Heart right ventricle (tissue), 16 donors: ENCODE results near the gene HES5. TPM values are rescaled to one million over a fixed set of nuclear protein-coding genes. Genes with fewer than 3 reads are reported as not detected.
"Not testable (repeated sequence)": the region's sequence is repeated elsewhere in the genome, so short reads cannot be mapped to it uniquely, and the experiment has no call there.

ENCODE experiments used
- ATAC-seq, 8 donors: fragments of 200-7000 bp; cut with Tn5 transposase; one replicate each; pipeline ENCODE4 v1.9.1; 2020; ENCODE audit warnings: mild to moderate bottlenecking in 8 of 8, moderate library complexity in 8 of 8, moderate number of reproducible peaks in 1 of 8
- DNase-seq, 2 donors: peaks; one replicate each; pipeline ENCODE4 v3.0.0-alpha.2; 2020
- H3K27ac ChIP-seq, 10 donors: fragments of 200-600 bp; sonication (generic) in 2 of 10; one replicate each; pipeline versions ENCODE4 v1.5.0 to v1.8.0; 2020 to 2022; ENCODE audit warnings: mild to moderate bottlenecking in 3 of 10
- H3K27me3 ChIP-seq, 7 donors: fragments of 200-600 bp; one replicate each; pipeline ENCODE4 v1.8.0; 2021 to 2022; ENCODE audit warnings: mild to moderate bottlenecking in 2 of 7
- H3K36me3 ChIP-seq, 9 donors: fragments of 200-600 bp; sonication (generic) in 1 of 9; one replicate each; pipeline versions ENCODE4 v1.5.0 to v1.8.0; 2020 to 2022; ENCODE audit warnings: mild to moderate bottlenecking in 2 of 9
- H3K4me1 ChIP-seq, 9 donors: fragments of 200-600 bp; sonication (generic) in 1 of 9; one replicate each; pipeline versions ENCODE4 v1.5.0 to v1.8.0; 2020 to 2022; ENCODE audit warnings: mild to moderate bottlenecking in 4 of 9
- H3K4me3 ChIP-seq, 10 donors: fragments of 200-600 bp; sonication (generic) in 2 of 10; one replicate each; pipeline versions ENCODE4 v1.5.0 to v1.8.0; 2020 to 2022; ENCODE audit warnings: mild to moderate bottlenecking in 7 of 10, moderate library complexity in 2 of 10
- H3K9me3 ChIP-seq, 11 donors: fragments of 200-600 bp in 10 of 11; sonication (generic) in 2 of 11; one replicate each; pipeline versions ENCODE4 v1.5.0 to v1.8.0; 2013 to 2022; ENCODE audit warnings: mild to moderate bottlenecking in 2 of 11, control low read depth in 1 of 11, moderate library complexity in 1 of 11
- WGBS, 2 donors: extraction: QIAGEN DNeasy Blood & Tissue Kit; methylation state at CpG; one replicate each; pipeline ENCODE4 v1.1.7; 2013; ENCODE audit warnings: inconsistent platforms in 1 of 2; 5-methylcytosine and 5-hydroxymethylcytosine counted together
- intact Hi-C, 10 donors: fragments of 100-400 bp; cut with DNase I; formaldehyde crosslinking; loops; one replicate each; pipeline versions ENCODE4 v1.11.1 to v1.14.2; 2022
- polyA plus RNA-seq, 2 donors: library from polyadenylated mRNA; stranded (reverse); fragments of 200-250 nt; gene quantifications; one replicate each; pipeline ENCODE4 v1.2.3, GENCODE V29; 2013
- total RNA-seq, 10 donors: library from RNA; stranded (reverse); fragmentation: NEBNext Ultra II Directional in 3 of 10; extraction: Animal tissue kit (Norgen Biotek cat#: 25700) in 3 of 10; gene quantifications; one replicate each; pipeline versions ENCODE4 v1.2.1 to v1.2.4, GENCODE V29; 2021 to 2023
- TF ChIP-seq, protein P1 (sequence below), 9 donors: fragments of 200-600 bp; sonication (generic) in 2 of 9; IDR thresholded peaks; one replicate each; pipeline versions ENCODE4 v1.5.0 to v1.8.0; 2021 to 2022; ENCODE audit warnings: antibody characterized with exemption in 9 of 9, mild to moderate bottlenecking in 5 of 9, moderate library complexity in 1 of 9
- donor health status: Arrhythmogenic right ventricular cardiomyopathy.
- donor health status: ischemic (EF 13 %, LVEDD 7.1; RV severe dilation, severe dysfunction).
- donor health status: healthy with polysubstance abuse.
- donor health status: DM: no; HTN: yes; CAD: no.
- donor health status: DM: no; HTN: no; CAD: no.
- donor health status: ischemic (EF 25% LVEDD 6.9; RV normal size, moderate dysfunction).
- donor health status: ischemic (EF 25% LVEDD 5.7; RV mildly dilated, moderate dysfunction).
- donor health status: healthy.
- donor health status: DM: yes; HTN: yes; CAD: no.
- donor health status: Ischemic cardiomyopathy.
- donor health status: ischemic (EF 35%, LVEDD 5.7; RV mildly dilated, moderate dysfunction).
- donor health status: nonischemic (EF 11% LVEDD 7.7; RV severe dilation, severe dysfunction).
- donor health status: DM: yes; HTN: yes; CAD: no.
- donor health status: PGD.
- donor health status: ischemic (EF 29% LVEDD 5.4; RV normal size, mild dysfunction).
- donor health status: nonischemic (EF 23%, LVEDD 6.1; RV moderate dilation, normal function).

Gene HES5
- total and polyA plus RNA-seq, 12 donors: 0.51 to 3.1 (median 1.2) TPM; not detected in 1

GRCh38 chr1:2552189-2552588 is 22.1 kb upstream of the HES5 start:
- 88 to 93% methylated on average over 25 of the region's 26 CpGs for WGBS, 2 donors
- H3K4me1 ChIP-seq: peaks cover 16 to 56% (median 47%) of the 10 kb centered on the region in 9 donors
- no peak for ATAC-seq
- peaks cover 0 to 3% (median 0%) of the 10 kb centered on the region in 7 donors for H3K27me3 ChIP-seq
- H3K9me3 ChIP-seq: no peaks in the 10 kb centered on the region
- TF ChIP-seq, protein P1, sequence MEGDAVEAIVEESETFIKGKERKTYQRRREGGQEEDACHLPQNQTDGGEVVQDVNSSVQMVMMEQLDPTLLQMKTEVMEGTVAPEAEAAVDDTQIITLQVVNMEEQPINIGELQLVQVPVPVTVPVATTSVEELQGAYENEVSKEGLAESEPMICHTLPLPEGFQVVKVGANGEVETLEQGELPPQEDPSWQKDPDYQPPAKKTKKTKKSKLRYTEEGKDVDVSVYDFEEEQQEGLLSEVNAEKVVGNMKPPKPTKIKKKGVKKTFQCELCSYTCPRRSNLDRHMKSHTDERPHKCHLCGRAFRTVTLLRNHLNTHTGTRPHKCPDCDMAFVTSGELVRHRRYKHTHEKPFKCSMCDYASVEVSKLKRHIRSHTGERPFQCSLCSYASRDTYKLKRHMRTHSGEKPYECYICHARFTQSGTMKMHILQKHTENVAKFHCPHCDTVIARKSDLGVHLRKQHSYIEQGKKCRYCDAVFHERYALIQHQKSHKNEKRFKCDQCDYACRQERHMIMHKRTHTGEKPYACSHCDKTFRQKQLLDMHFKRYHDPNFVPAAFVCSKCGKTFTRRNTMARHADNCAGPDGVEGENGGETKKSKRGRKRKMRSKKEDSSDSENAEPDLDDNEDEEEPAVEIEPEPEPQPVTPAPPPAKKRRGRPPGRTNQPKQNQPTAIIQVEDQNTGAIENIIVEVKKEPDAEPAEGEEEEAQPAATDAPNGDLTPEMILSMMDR (IDR thresholded peaks at IDR 0.05): no peak
- intact Hi-C loops: no loop called here
- H3K36me3 ChIP-seq: no peaks in the 10 kb centered on the region
- H3K4me3 ChIP-seq: peak overlapping the region in 1 of 10 donors; percentile 57
- peak overlapping the region in 8 of 10 donors; percentile 26 to 98 (median 82) for H3K27ac ChIP-seq
- no peak for DNase-seq

DNA sequence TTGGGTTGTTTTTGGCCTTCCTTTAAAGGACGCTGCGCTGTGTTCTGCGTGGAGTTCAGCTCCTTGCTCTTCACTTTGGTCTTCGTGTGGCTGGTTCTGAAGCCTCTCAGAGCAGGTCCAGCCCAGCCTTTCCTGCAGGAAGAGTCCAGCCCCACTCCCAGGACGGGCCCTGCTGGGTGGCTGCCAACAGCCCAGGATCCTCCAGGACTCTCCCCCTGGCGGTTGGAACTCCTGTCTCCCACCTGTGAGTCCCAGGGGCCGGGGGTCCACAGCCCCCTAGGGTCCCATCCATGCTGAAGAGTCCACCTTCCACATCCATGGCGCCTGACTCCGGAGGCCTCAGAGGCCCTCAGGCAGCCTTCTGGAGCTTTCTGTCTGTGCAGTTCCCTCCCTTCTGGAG is 21.5 kb upstream of the HES5 start:
- intact Hi-C loops, H3K9me3 ChIP-seq, H3K36me3 ChIP-seq, H3K27me3 ChIP-seq: not testable (repeated sequence)
- ATAC-seq (peak in 2 of 8 donors; percentile 14 to 20), DNase-seq (peak; percentile 73 to 74)
- TF ChIP-seq, protein P1 (IDR thresholded peaks at IDR 0.05): peak in 5 of 9 donors; percentile 29 to 53 (median 41)
- WGBS, 2 donors: 66 to 68% methylated on average over 9 of the region's 9 CpGs
- peaks cover 20 to 58% (median 50%) of the 10 kb centered on the region in 9 donors for H3K4me1 ChIP-seq
- H3K27ac ChIP-seq: peak overlapping the region; percentile 26 to 98 (median 81)
- H3K4me3 ChIP-seq: peak overlapping the region in 9 of 10 donors; percentile 23 to 61 (median 48)

DNA sequence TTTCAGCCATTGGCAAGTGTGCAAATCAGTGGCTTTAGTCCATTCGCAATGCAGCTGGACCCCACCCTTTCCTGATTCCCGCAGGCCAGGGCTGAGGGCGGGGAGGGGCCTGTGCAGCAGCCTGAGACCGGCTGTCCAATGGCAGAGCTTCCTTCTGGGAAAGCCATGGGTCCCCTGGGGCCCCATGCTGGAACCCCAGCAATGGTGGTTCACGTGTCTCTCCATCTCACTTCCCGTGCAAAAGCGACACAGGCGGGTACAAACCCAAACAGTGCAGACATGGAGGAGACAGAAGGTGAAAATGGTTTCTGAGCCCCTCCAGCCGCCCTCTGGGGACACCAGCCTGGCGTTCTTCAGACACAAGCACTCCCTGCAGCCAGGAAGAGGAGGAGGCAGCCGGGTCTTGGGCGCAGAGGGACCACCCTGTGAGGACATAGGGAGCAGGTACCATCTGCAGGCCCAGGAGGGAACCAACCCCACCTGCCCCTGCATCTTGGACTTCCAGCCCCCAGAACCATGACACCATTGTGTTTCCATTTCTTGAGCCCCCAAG is 20.3 kb upstream of the HES5 start:
- H3K27me3 ChIP-seq, DNase-seq, H3K36me3 ChIP-seq, H3K9me3 ChIP-seq, intact Hi-C loops: not testable (repeated sequence)
- Histone ChIP-seq H3K4me3 (peak overlapping the region in 9 of 10 donors; percentile 30 to 63 (median 48)), H3K4me1 (peaks cover 30 to 63% (median 55%) of the 10 kb centered on the region in 9 donors), H3K27ac (peak overlapping the region; percentile 57 to 99 (median 82))
- ATAC-seq: peak; percentile 5 to 47 (median 30)
- 53 to 54% methylated on average over 10 to 11 of the region's 12 CpGs for WGBS, 2 donors

DNA sequence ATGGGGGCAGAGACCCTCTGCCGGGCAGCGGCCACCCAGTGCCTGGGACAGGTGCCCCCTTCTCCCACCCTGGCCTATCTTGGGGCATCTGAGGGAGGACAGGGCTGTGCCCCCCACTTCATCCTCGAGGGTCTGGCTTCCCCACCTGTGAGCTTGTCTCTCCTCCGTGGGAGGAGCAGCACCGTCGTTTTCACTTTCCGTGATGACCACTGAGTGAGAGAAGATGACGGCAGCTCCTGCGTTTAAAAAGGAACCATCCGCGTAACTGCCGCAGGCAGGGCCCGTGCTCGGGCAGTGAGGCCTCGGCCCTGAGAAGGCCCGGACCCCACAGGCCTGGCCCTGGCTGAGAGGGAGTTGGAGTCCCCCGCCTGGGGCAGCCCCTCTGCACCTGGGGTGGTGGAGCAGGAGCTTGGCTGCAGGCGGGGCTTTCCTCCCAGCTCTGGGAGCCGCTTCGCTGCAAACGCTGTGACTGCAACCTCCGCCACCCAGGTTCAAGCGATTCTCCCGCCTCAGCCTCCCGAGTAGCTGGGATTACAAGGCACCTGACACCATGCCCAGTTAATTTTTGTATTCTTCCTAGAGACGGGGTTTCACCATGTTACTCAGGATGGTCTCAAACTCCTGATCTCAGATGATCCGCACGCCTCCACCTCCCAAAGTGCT is 19.4 kb upstream of the HES5 start:
- Histone ChIP-seq H3K4me1 (peaks cover 36 to 63% (median 55%) of the 10 kb centered on the region in 9 donors), H3K4me3 (peak overlapping the region; percentile 21 to 74 (median 59)), H3K27ac (peak overlapping the region; percentile 93 to 100 (median 98))
- H3K9me3 ChIP-seq, DNase-seq, H3K36me3 ChIP-seq, ATAC-seq, H3K27me3 ChIP-seq: not testable (repeated sequence)
- intact Hi-C loops: loop anchor here in 8 of 10 donors (1.0 to 10.0 kb wide), 7 partner anchors 33 to 357 kb away; partner anchors contain the start of genes FAAP20 (in 4 of the 8) and PRXL2B (in 1 of the 8)
- WGBS, 2 donors: 60 to 68% methylated on average over 24 to 25 of the region's 28 CpGs

DNA sequence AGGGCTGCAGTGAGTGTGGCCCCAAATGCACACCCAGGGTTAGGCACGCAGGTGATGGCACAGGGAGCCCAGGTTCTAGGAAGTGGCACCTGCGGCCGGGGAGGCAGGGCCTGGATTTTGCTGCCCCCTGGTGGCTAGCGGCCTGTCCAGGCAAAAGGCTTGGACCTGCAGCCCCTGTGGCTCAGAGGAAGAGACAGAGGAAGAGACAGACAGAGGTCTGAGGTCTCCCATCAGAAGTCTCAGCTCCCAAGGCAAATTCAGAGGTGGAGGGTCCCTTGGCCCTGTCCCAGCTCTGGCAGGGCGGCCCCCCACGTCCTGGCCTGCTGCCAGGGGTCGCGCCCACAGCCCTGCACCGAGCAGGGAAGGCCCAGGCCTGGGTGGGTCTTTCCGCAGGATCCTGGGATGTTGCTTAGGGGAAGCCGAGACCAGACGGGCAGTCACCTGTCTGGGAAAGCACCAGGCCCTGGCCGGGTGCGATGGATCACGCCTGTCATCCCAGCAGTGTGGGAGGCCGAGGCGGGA is 18.1 kb upstream of the HES5 start:
- intact Hi-C loops: loop anchor here in 9 of 10 donors (1.0 to 10.0 kb wide), 7 partner anchors 34 to 356 kb away; partner anchors contain the start of gene FAAP20 (in 4 of the 9)
- peak overlapping the region; percentile 1 to 74 (median 59) for H3K4me3 ChIP-seq
- no peaks in the 10 kb centered on the region for H3K36me3 ChIP-seq
- DNase-seq: peak; percentile 82 to 84
- H3K9me3 ChIP-seq: no peaks in the 10 kb centered on the region
- TF ChIP-seq, protein P1 (IDR thresholded peaks at IDR 0.05): peak; percentile 94 to 97 (median 96)
- peak overlapping the region; percentile 93 to 100 (median 98) for H3K27ac ChIP-seq
- peaks cover 0 to 4% (median 0%) of the 10 kb centered on the region in 7 donors for H3K27me3 ChIP-seq
- peak; percentile 30 to 62 (median 52) for ATAC-seq
- WGBS, 2 donors: 17 to 28% methylated on average over 17 of the region's 17 CpGs
- H3K4me1 ChIP-seq: peaks cover 43 to 70% (median 65%) of the 10 kb centered on the region in 9 donors
